Stimulated activated CD8-positive, alpha-beta memory T cell treated with anti-CD3 and anti-CD28 coated beads, Interleukin-7, amount 100 ng/mL, for 48 hours (primary cell): ENCODE measurements around the gene PDE8B.

Source experiments
- DNase-seq, 2 donors: peaks; one replicate each; pipeline ENCODE4 v3.0.0-alpha.2; 2020; ENCODE audit warnings: low read depth in 1 of 2; ENCODE audit errors: extremely low read depth in 1 of 2

The PDE8B gene

GRCh38 chr5:77394064-77394715, 183.7 kb downstream of the PDE8B start:
- no peak for DNase-seq

- no peak for DNase-seq
Measured at GRCh38 chr5:77396017-77396416, 185.5 kb downstream of the PDE8B start.

GRCh38 chr5:77397686-77398292, 187.3 kb downstream of the PDE8B start:
- no peak for DNase-seq

GRCh38 chr5:77398458-77398857, 188.0 kb downstream of the PDE8B start:
- no peak for DNase-seq

GRCh38 chr5:77398896-77399295, 188.4 kb downstream of the PDE8B start:
- no peak for DNase-seq

- DNase-seq = no peak
Measured at GRCh38 chr5:77400645-77401044, 190.2 kb downstream of the PDE8B start.

- no peak for DNase-seq
Measured at GRCh38 chr5:77402796-77403195, 192.3 kb downstream of the PDE8B start.

- DNase-seq = no peak
Measured at GRCh38 chr5:77407152-77407551, 196.7 kb downstream of the PDE8B start.

- no peak for DNase-seq
Measured at GRCh38 chr5:77409870-77410621, 199.6 kb downstream of the PDE8B start.

- DNase-seq = no peak
Measured at GRCh38 chr5:77413049-77413448, 202.6 kb downstream of the PDE8B start.

- no peak for DNase-seq
Measured at GRCh38 chr5:77418162-77418561, 207.7 kb downstream of the PDE8B start.

- no peak for DNase-seq
Measured at GRCh38 chr5:77418601-77419581, 208.4 kb downstream of the PDE8B start.

- no peak for DNase-seq
Measured at GRCh38 chr5:77419644-77420582, 209.4 kb downstream of the PDE8B start.

GRCh38 chr5:77420940-77421339, 210.5 kb downstream of the PDE8B start:
- DNase-seq = no peak

GRCh38 chr5:77423022-77423750, 212.7 kb downstream of the PDE8B start:
- no peak for DNase-seq

GRCh38 chr5:77424921-77425320, 214.4 kb downstream of the PDE8B start:
- DNase-seq = no peak

- DNase-seq = no peak
Measured at GRCh38 chr5:77425420-77425819, 214.9 kb downstream of the PDE8B start.

- DNase-seq = no peak
Measured at GRCh38 chr5:77425998-77426659, 215.6 kb downstream of the PDE8B start.

GRCh38 chr5:77426670-77427069, 216.2 kb downstream of the PDE8B start:
- no peak for DNase-seq
